GM13977 (cell line): Measurements from ENCODE around the gene ITIH4.

Experiments used
- DNase-seq: peaks from one replicate; pipeline ENCODE4 v3.0.0; 2012; ENCODE audit warnings: low spot score
- in situ Hi-C: fragments of 300-500 bp; cut with MboI; formaldehyde crosslinking; loops from one replicate; pipeline ENCODE4 v1.12.0; 2022; ENCODE audit warnings: low sequenced_read_pairs, low pct_unique_long_range_greater_than_20kb, mixed read lengths, inconsistent platforms; ENCODE audit not compliant: unreplicated experiment
- TF ChIP-seq, protein P1 (sequence below): IDR thresholded peaks from 2 replicates; pipeline ENCODE4 v1.5.1; 2012; ENCODE audit warnings: mild to moderate bottlenecking, control low read depth; ENCODE audit not compliant: insufficient read depth; ENCODE audit errors: extremely low read depth, missing control alignments

The ITIH4 gene

GRCh38 chr3:52774066-52774713, 56.3 kb downstream of the ITIH4 start:
- DNase-seq = no peak
- in situ Hi-C loops = no loop called here
- TF ChIP-seq, protein P1, sequence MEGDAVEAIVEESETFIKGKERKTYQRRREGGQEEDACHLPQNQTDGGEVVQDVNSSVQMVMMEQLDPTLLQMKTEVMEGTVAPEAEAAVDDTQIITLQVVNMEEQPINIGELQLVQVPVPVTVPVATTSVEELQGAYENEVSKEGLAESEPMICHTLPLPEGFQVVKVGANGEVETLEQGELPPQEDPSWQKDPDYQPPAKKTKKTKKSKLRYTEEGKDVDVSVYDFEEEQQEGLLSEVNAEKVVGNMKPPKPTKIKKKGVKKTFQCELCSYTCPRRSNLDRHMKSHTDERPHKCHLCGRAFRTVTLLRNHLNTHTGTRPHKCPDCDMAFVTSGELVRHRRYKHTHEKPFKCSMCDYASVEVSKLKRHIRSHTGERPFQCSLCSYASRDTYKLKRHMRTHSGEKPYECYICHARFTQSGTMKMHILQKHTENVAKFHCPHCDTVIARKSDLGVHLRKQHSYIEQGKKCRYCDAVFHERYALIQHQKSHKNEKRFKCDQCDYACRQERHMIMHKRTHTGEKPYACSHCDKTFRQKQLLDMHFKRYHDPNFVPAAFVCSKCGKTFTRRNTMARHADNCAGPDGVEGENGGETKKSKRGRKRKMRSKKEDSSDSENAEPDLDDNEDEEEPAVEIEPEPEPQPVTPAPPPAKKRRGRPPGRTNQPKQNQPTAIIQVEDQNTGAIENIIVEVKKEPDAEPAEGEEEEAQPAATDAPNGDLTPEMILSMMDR = no peak

DNA sequence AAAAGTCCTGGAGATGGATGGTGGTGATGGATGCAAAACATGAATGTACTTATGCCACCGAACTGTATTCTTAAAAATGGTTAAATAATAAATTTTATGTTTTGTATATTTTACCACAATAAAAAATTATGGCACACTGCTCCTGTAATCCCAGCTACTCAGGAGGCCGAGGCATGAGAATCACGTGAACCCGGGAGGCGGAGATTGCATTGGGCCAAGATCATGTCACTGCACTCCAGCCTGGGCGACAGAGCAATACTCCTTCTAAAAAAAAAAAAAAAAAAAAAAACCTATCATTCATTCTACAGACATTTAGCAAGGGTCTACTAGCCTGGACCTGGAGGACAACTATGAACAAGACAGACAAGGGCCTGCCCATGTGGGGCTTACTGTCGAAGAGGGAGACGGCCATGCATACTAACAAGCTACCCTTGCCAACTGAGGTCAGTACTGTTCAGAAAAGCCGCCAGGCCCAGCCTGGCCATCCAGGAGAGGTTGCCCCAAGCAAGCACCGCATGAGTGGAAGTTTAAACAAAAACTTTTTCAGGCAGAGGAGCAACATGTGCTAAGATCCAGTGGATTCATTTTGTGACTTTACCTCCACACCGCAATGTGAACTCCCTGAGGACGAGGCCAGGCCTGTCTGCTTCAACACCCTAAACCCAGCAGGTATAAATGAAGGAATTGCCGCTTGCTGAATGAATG, 57.0 kb downstream of the ITIH4 start:
- TF ChIP-seq, protein P1 = no peak
- in situ Hi-C loops = no loop called here
- DNase-seq = no peak

DNA sequence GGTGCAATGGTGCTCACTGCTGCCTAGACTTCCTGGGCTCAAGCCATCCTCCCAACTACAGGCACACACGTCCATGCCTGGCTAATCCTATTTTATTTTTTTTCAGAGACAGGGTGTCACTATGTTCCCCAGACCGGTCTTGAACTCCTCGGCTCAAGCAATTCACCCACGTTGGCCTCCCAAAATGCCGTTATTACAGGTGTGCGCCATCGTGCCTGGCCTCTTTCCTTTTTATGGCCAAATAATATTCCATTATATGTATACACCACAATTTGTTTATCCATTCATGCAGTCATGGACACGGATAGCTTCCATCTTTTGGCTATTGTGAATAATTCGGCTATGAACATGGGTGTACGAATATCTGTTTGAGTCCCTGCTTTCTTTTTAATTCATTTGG, 58.8 kb downstream of the ITIH4 start:
- in situ Hi-C loops = no loop called here
- no peak for DNase-seq
- TF ChIP-seq, protein P1 = no peak

- in situ Hi-C loops = no loop called here
- no peak for DNase-seq
- TF ChIP-seq, protein P1 = no peak
Observed at GRCh38 chr3:52771334-52771681, 59.2 kb downstream of the ITIH4 start.

GRCh38 chr3:52770496-52771333, 59.8 kb downstream of the ITIH4 start, which contains the start of gene NEK4:
TSS of gene NEK4 (minus strand) at chr3:52770940. CDS start at chr3:52770746, 194 bp downstream.
- in situ Hi-C loops = no loop called here
- TF ChIP-seq, protein P1 = no peak
- peak; percentile 95 for DNase-seq

- TF ChIP-seq, protein P1 = no peak
- in situ Hi-C loops = no loop called here
- DNase-seq = no peak
Observed at GRCh38 chr3:52769786-52770455, 60.6 kb downstream of the ITIH4 start.
